Loucy (cell line): Measurements from ENCODE around the gene FNDC10.
A peak's percentile ranks its signal among the peaks of the same experiment; 100 is the strongest.

Experiments used
- H2AFZ ChIP-seq: fragments of 200-600 bp; sonication (generic); 2 replicates; pipeline ENCODE4 v1.6.0; 2016; ENCODE audit warnings: antibody characterized with exemption, mild to moderate bottlenecking, low read length, moderate library complexity
- H3F3A ChIP-seq: fragments of 200-600 bp; 2 replicates; pipeline ENCODE4 v1.6.0; 2016; ENCODE audit warnings: antibody characterized with exemption, low read depth, mild to moderate bottlenecking
- H3K27me3 ChIP-seq: fragments of 200-600 bp; sonication (generic); 2 replicates; pipeline ENCODE4 v1.6.1; 2014; ENCODE audit warnings: low read length, mild to moderate bottlenecking; ENCODE audit not compliant: insufficient read depth, poor library complexity, severe bottlenecking
- H3K36me3 ChIP-seq: fragments of 200-600 bp; sonication (generic); 2 replicates; pipeline ENCODE4 v1.6.1; 2016; ENCODE audit warnings: low read length; ENCODE audit not compliant: insufficient read depth
- H3K4me1 ChIP-seq: fragments of 200-600 bp; sonication (generic); 2 replicates; pipeline ENCODE4 v1.5.1; 2014; ENCODE audit warnings: low read length, mild to moderate bottlenecking; ENCODE audit not compliant: insufficient read depth, poor library complexity, severe bottlenecking
- H3K4me2 ChIP-seq: fragments of 200-600 bp; sonication (generic); 2 replicates; pipeline ENCODE4 v1.6.0; 2014; ENCODE audit warnings: antibody characterized with exemption, low read length, low read depth, mild to moderate bottlenecking; ENCODE audit not compliant: poor library complexity, severe bottlenecking
- H3K4me3 ChIP-seq: fragments of 200-600 bp; sonication (generic); 2 replicates; pipeline ENCODE4 v1.5.1; 2014; ENCODE audit warnings: low read length, mild to moderate bottlenecking, mixed read lengths; ENCODE audit not compliant: poor library complexity, severe bottlenecking
- H3K79me2 ChIP-seq: fragments of 200-600 bp; sonication (generic); 2 replicates; pipeline ENCODE4 v1.6.1; 2014; ENCODE audit warnings: low read length; ENCODE audit not compliant: insufficient read depth
- H3K9ac ChIP-seq: fragments of 200-600 bp; sonication (generic); 2 replicates; pipeline ENCODE4 v1.6.0; 2014; ENCODE audit warnings: mild to moderate bottlenecking, low read depth, low read length, moderate library complexity; ENCODE audit not compliant: poor library complexity, severe bottlenecking
- H3K9me2 ChIP-seq: fragments of 200-600 bp; sonication (generic); replicated peaks from 2 replicates; pipeline ENCODE4 v1.6.1; 2016; ENCODE audit warnings: low read depth, low read length, mixed read lengths
- H3K9me3 ChIP-seq: fragments of 200-600 bp; sonication (generic); 2 replicates; pipeline ENCODE4 v1.6.1; 2014; ENCODE audit warnings: mild to moderate bottlenecking, antibody characterized with exemption, low read length, low read depth; ENCODE audit not compliant: insufficient read depth
- H4K20me1 ChIP-seq: fragments of 200-600 bp; sonication (generic); 2 replicates; pipeline ENCODE4 v1.6.0; 2014; ENCODE audit warnings: antibody characterized with exemption, low read length, mild to moderate bottlenecking; ENCODE audit not compliant: insufficient read depth, poor library complexity, severe bottlenecking
- CTCF ChIP-seq: fragments of 200-600 bp; sonication (generic); conservative IDR thresholded peaks from 2 replicates; pipeline ENCODE4 v1.5.1; 2014; ENCODE audit warnings: mild to moderate bottlenecking, antibody characterized with exemption, low read length
- EZH2phosphoT487 ChIP-seq: fragments of 200-600 bp; IDR thresholded peaks from 2 replicates; pipeline ENCODE4 v1.6.1; 2018; ENCODE audit warnings: antibody characterized with exemption, mild to moderate bottlenecking, moderate library complexity, borderline replicate concordance

Gene FNDC10

GRCh38 chr1:1615256-1616044 lies 15.5 kb upstream of the FNDC10 start, which contains the start of gene MIB2:
MIB2 (plus strand) TSS chr1:1615500; CDS start chr1:1623453, 7,953 bp downstream.
- peak within 1 kb of the TSS; percentile 99 for H3K9ac ChIP-seq
- H4K20me1 ChIP-seq: peaks cover 16% of the 10 kb centered on the region
- TF ChIP-seq CTCF: no peak
- no peaks in the 10 kb centered on the region for H3K27me3 ChIP-seq
- peaks cover 25% of the 10 kb centered on the region for H3K79me2 ChIP-seq
- H3K9me3 ChIP-seq: no peaks in the 10 kb centered on the region
- H3K9me2 ChIP-seq: no peaks in the 10 kb centered on the region
- peak within 1 kb of the TSS; percentile 94 for H3K4me3 ChIP-seq
- no peaks in the 10 kb centered on the region for H3K36me3 ChIP-seq
- peak within 1 kb of the TSS; percentile 95 for H3K4me2 ChIP-seq
- no peaks in the 10 kb centered on the region for H3F3A ChIP-seq
- H3K4me1 ChIP-seq: peaks cover 28% of the 10 kb centered on the region
- H2AFZ ChIP-seq: peak within 1 kb of the TSS; percentile 99

GRCh38 chr1:1614954-1615255 lies 15.0 kb upstream of the FNDC10 start:
- Histone ChIP-seq H2AFZ (0 out of 2 replicates have a peak overlapping the region, but pooled peaks have one; percentile 17), H3K79me2 (peaks cover 25% of the 10 kb centered on the region), H3K9ac (peak overlapping the region; percentile 99), H3F3A (no peaks in the 10 kb centered on the region), H3K9me3 (no peaks in the 10 kb centered on the region), H3K36me3 (no peaks in the 10 kb centered on the region), H3K27me3 (no peaks in the 10 kb centered on the region), H3K9me2 (no peaks in the 10 kb centered on the region), H3K4me1 (peaks cover 28% of the 10 kb centered on the region), H3K4me3 (peak overlapping the region; percentile 94), H3K4me2 (peak overlapping the region; percentile 95), H4K20me1 (peaks cover 16% of the 10 kb centered on the region)
- TF ChIP-seq EZH2phosphoT487 (no peak), CTCF (no peak)

- Histone ChIP-seq H3K36me3 (no peaks in the 10 kb centered on the region), H3K79me2 (peaks cover 25% of the 10 kb centered on the region), H3K9me3 (no peaks in the 10 kb centered on the region), H3K27me3 (no peaks in the 10 kb centered on the region), H3K4me3 (peak overlapping the region; percentile 94), H2AFZ (0 out of 2 replicates have a peak overlapping the region, but pooled peaks have one; percentile 17), H3K4me2 (peak overlapping the region; percentile 95), H4K20me1 (peaks cover 16% of the 10 kb centered on the region), H3K4me1 (peaks cover 28% of the 10 kb centered on the region), H3K9me2 (no peaks in the 10 kb centered on the region), H3K9ac (peak overlapping the region; percentile 99), H3F3A (no peaks in the 10 kb centered on the region)
- TF ChIP-seq EZH2phosphoT487: no peak
- TF ChIP-seq CTCF: no peak
Observed at GRCh38 chr1:1614204-1614953, 14.4 kb upstream of the FNDC10 start.
